ENCODE data around the gene NDUFS5. TPM values are rescaled to one million over a fixed set of nuclear protein-coding genes. Genes with fewer than 3 reads are reported as not detected.
A peak's percentile ranks its signal among the peaks of the same experiment; 100 is the strongest.

Gene NDUFS5
- total and polyA plus RNA-seq, 10 of the 15 experiments (the other 5 are each of a cell fraction or from before 2014, with no cell fraction given), result 240 to 1,578 (median 831) TPM

DNA sequence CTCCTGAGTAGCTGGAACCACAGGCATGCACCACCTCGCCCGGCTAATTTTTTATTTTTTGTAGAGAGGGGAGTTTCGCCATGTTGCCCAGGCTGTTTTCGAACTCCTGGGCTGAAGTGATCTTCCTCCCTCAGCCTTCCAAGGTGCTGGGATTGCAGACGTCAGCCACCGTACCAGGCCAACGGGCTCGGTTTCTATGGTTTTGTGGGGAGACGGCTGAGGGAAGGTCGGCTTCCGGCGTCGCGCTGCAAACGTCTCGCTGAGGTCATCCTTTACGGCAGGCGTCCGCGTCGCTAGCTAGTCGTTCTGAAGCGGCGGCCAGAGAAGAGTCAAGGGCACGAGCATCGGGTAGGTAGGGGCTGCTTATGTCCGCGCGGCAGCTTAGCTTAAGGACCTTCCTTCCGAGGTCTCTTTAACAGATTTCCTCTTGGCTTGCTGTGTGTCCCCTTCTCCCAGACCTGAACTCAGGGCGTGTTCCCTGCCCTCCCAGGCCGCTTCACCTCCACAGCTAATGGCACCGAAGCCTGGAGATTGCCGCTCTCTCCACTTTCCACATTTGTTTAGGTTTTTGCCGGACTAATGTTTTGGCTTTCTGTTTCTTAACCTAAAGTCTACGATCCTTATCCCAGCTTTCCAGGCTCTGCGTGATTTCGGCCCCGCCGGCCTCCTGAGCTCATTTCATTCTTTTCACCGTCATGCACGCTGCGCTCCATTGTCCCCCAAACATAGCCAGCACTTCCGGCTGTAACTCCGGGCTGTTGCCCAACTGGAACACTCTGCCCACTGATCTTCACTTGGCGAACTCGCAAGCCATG, at the start of gene NDUFS5 (continued):
- TF ChIP-seq ZBTB11 (CRISPR knock-in tag; IDR thresholded peaks at IDR 0.05) (no peak), SP1 (IDR thresholded peaks at IDR 0.05; ENCODE audit: low read depth, low read length) (peak; percentile 5), ZNF24 (IDR thresholded peaks at IDR 0.05) (no peak), RAD51 (IDR thresholded peaks at IDR 0.05) (no peak), NRF1 (conservative IDR thresholded peaks at IDR 0.05; ENCODE audit: low read depth, low read length) (no peak), TCF12 (IDR thresholded peaks at IDR 0.05; ENCODE audit: low read depth, low read length) (0 out of 2 replicates have a peak, but pooled peaks have one; percentile 33), CREM (IDR thresholded peaks at IDR 0.05; ENCODE audit: low read depth) (peak; percentile 94), SMC3 (IDR thresholded peaks at IDR 0.05; ENCODE audit: borderline replicate concordance, low read length) (no peak), ZBED1 (IDR thresholded peaks at IDR 0.05; ENCODE audit: borderline replicate concordance) (peak; percentile 29; the same call in 1 of the 2 replicates), SRF (IDR thresholded peaks at IDR 0.05; ENCODE audit: low read depth in 2 of 2, low read length in 2 of 2) (peak; percentile 100), PML (IDR thresholded peaks at IDR 0.05; ENCODE audit: low read length) (peak; percentile 88), NBN (IDR thresholded peaks at IDR 0.05) (peak; percentile 80), SREBF1 (IDR thresholded peaks at IDR 0.05; ENCODE audit: low read length) (no peak)
- TF ChIP-seq, protein P1, sequence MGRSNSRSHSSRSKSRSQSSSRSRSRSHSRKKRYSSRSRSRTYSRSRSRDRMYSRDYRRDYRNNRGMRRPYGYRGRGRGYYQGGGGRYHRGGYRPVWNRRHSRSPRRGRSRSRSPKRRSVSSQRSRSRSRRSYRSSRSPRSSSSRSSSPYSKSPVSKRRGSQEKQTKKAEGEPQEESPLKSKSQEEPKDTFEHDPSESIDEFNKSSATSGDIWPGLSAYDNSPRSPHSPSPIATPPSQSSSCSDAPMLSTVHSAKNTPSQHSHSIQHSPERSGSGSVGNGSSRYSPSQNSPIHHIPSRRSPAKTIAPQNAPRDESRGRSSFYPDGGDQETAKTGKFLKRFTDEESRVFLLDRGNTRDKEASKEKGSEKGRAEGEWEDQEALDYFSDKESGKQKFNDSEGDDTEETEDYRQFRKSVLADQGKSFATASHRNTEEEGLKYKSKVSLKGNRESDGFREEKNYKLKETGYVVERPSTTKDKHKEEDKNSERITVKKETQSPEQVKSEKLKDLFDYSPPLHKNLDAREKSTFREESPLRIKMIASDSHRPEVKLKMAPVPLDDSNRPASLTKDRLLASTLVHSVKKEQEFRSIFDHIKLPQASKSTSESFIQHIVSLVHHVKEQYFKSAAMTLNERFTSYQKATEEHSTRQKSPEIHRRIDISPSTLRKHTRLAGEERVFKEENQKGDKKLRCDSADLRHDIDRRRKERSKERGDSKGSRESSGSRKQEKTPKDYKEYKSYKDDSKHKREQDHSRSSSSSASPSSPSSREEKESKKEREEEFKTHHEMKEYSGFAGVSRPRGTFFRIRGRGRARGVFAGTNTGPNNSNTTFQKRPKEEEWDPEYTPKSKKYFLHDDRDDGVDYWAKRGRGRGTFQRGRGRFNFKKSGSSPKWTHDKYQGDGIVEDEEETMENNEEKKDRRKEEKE (IDR thresholded peaks at IDR 0.05), result no peak
- TF ChIP-seq, protein P2, sequence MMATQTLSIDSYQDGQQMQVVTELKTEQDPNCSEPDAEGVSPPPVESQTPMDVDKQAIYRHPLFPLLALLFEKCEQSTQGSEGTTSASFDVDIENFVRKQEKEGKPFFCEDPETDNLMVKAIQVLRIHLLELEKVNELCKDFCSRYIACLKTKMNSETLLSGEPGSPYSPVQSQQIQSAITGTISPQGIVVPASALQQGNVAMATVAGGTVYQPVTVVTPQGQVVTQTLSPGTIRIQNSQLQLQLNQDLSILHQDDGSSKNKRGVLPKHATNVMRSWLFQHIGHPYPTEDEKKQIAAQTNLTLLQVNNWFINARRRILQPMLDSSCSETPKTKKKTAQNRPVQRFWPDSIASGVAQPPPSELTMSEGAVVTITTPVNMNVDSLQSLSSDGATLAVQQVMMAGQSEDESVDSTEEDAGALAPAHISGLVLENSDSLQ (IDR thresholded peaks at IDR 0.05), result no peak; the same call in 1 of the 2 replicates
- TF ChIP-seq, protein P3, sequence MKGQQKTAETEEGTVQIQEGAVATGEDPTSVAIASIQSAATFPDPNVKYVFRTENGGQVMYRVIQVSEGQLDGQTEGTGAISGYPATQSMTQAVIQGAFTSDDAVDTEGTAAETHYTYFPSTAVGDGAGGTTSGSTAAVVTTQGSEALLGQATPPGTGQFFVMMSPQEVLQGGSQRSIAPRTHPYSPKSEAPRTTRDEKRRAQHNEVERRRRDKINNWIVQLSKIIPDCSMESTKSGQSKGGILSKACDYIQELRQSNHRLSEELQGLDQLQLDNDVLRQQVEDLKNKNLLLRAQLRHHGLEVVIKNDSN (IDR thresholded peaks at IDR 0.05; ENCODE audit: borderline replicate concordance, extremely low read length, insufficient read depth, low read depth, low read length), result no peak
